Left renal cortex interstitium (tissue), 4 donors: ENCODE data around the gene C19orf25. TPM values are rescaled to one million over a fixed set of nuclear protein-coding genes. Genes with fewer than 3 reads are reported as not detected.
"Not testable (repeated sequence)": the region's sequence is repeated elsewhere in the genome, so short reads cannot be mapped to it uniquely, and the experiment has no call there.

Experiments used
- DNase-seq, 4 donors: peaks; one replicate each; pipeline ENCODE4 v3.0.0-alpha.2; 2013; ENCODE audit warnings: low read depth in 4 of 4, low spot score in 2 of 4, missing footprints in 1 of 4
- polyA plus RNA-seq, 4 donors: library from polyadenylated mRNA; unstranded; fragments of 120-200 nt; gene quantifications; one replicate each; pipeline ENCODE4 v1.2.1, GENCODE V29; 2013; ENCODE audit not compliant: insufficient read length in 4 of 4

Gene C19orf25
- 10 to 100 TPM; 17.1 to 38.3 (median 33.1) TPM for polyA plus RNA-seq

- peak; percentile 74 to 89 (median 82) for DNase-seq
Observed at GRCh38 chr19:1478934-1479707, at the start of gene C19orf25. C19orf25 (minus strand) TSS chr19:1479215; CDS start chr19:1478903, 312 bp downstream.

- no peak for DNase-seq
Observed at GRCh38 chr19:1527650-1528309, 48.8 kb upstream of the C19orf25 start.

GRCh38 chr19:1526979-1527649, 48.1 kb upstream of the C19orf25 start:
- no peak for DNase-seq

GRCh38 chr19:1526066-1526778, 47.2 kb upstream of the C19orf25 start:
- DNase-seq: no peak

GRCh38 chr19:1525343-1525742, 46.3 kb upstream of the C19orf25 start:
- DNase-seq: no peak

GRCh38 chr19:1524972-1525325, 45.9 kb upstream of the C19orf25 start:
- no peak for DNase-seq

- DNase-seq: no peak
Observed at GRCh38 chr19:1524287-1524971, 45.4 kb upstream of the C19orf25 start.

GRCh38 chr19:1523412-1524286, 44.6 kb upstream of the C19orf25 start, which contains the start of gene PLK5:
PLK5 (plus strand) TSS chr19:1524077; CDS start chr19:1526997, 2,920 bp downstream.
- DNase-seq: no peak

GRCh38 chr19:1522838-1523237, 43.8 kb upstream of the C19orf25 start:
- DNase-seq: no peak

- DNase-seq: no peak
Observed at GRCh38 chr19:1522061-1522460, 43.0 kb upstream of the C19orf25 start.

- DNase-seq: no peak
Observed at GRCh38 chr19:1521636-1522035, 42.6 kb upstream of the C19orf25 start.

- DNase-seq: no peak
Observed at GRCh38 chr19:1520203-1520780, 41.3 kb upstream of the C19orf25 start.

- not testable (repeated sequence) for DNase-seq
Observed at GRCh38 chr19:1519802-1520201, 40.8 kb upstream of the C19orf25 start.

GRCh38 chr19:1518471-1518870, 39.5 kb upstream of the C19orf25 start:
- no peak for DNase-seq

GRCh38 chr19:1516395-1516753, 37.4 kb upstream of the C19orf25 start:
- DNase-seq: no peak

- DNase-seq: no peak
Observed at GRCh38 chr19:1514986-1515721, 36.1 kb upstream of the C19orf25 start.

- DNase-seq: no peak
Observed at GRCh38 chr19:1514295-1514661, 35.3 kb upstream of the C19orf25 start.
